ENCODE data around the gene FZD1.

The FZD1 gene

GRCh38 chr7:91270372-91270771, 6.1 kb downstream of the FZD1 start:
- H3K4me3 ChIP-seq (ENCODE audit: low read depth, low read length) = no peak overlapping the region
- DNase-seq (ENCODE audit: low read depth) = no peak
- no peak for TF ChIP-seq CTCF (conservative IDR thresholded peaks at IDR 0.05; ENCODE audit: low read depth, low read length)

GRCh38 chr7:91276909-91277308, 12.7 kb downstream of the FZD1 start:
- TF ChIP-seq CTCF (conservative IDR thresholded peaks at IDR 0.05; ENCODE audit: low read depth, low read length) = no peak
- no peak for DNase-seq (ENCODE audit: low read depth)
- H3K4me3 ChIP-seq (ENCODE audit: low read depth, low read length) = no peak overlapping the region

- peak; percentile 12 for DNase-seq (ENCODE audit: low read depth)
- no peak overlapping the region for H3K4me3 ChIP-seq (ENCODE audit: low read depth, low read length)
- TF ChIP-seq CTCF (conservative IDR thresholded peaks at IDR 0.05; ENCODE audit: low read depth, low read length) = no peak
These were observed 16.0 kb downstream of the FZD1 start for GRCh38 chr7:91280185-91280584.

- no peak for TF ChIP-seq CTCF (conservative IDR thresholded peaks at IDR 0.05; ENCODE audit: low read depth, low read length)
These were observed 16.4 kb downstream of the FZD1 start for GRCh38 chr7:91280604-91281003.

GRCh38 chr7:91285696-91286355, 21.6 kb downstream of the FZD1 start:
- DNase-seq (ENCODE audit: low read depth) = peak; percentile 15
- TF ChIP-seq CTCF (conservative IDR thresholded peaks at IDR 0.05; ENCODE audit: low read depth, low read length) = no peak
- H3K4me3 ChIP-seq (ENCODE audit: low read depth, low read length) = no peak overlapping the region

More at GRCh38 chr7:91280604-91281003, 16.4 kb downstream of the FZD1 start:
- peak; percentile 23 for DNase-seq (ENCODE audit: low read depth)
- H3K4me3 ChIP-seq (ENCODE audit: low read depth, low read length) = no peak overlapping the region

- H3K4me3 ChIP-seq (ENCODE audit: low read depth, low read length) = no peak overlapping the region
- TF ChIP-seq CTCF (conservative IDR thresholded peaks at IDR 0.05; ENCODE audit: low read depth, low read length) = no peak
- no peak for DNase-seq (ENCODE audit: low read depth)
These were observed 22.2 kb downstream of the FZD1 start for GRCh38 chr7:91286432-91286831.

- H3K4me3 ChIP-seq (ENCODE audit: low read depth, low read length) = no peak overlapping the region
- peak; percentile 59 for DNase-seq (ENCODE audit: low read depth)
- peak; percentile 68 for TF ChIP-seq CTCF (conservative IDR thresholded peaks at IDR 0.05; ENCODE audit: low read depth, low read length)
These were observed 23.3 kb downstream of the FZD1 start for GRCh38 chr7:91287371-91288084.
